HG03045 (cell line): ENCODE measurements around the gene LMX1A.

Experiments used
- ATAC-seq: cut with Tn5 transposase; IDR thresholded peaks from one replicate; pipeline ENCODE4 v1.9.1; 2021; ENCODE audit warnings: mild to moderate bottlenecking, moderate library complexity; ENCODE audit not compliant: unreplicated experiment

Gene LMX1A

DNA sequence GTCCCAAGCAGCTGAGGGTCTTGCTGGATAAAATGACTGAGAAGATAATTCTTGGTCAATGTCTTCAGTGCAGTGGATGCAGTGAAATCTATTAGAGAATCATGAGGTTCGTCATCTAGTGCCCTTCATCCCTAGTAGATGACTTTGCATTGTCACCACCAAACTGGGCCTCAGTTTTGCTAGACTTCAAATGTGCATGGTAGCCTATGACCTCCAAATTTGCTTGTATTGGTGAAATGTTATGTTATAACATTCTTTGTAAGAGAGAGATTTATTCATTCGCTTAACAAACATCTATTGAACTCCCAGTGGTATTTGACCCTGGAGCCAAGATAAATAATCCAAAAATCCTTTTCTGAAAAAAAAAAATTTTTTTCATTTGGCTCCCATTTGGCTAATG is 183.8 kb downstream of the LMX1A start:
- ATAC-seq = no peak

DNA sequence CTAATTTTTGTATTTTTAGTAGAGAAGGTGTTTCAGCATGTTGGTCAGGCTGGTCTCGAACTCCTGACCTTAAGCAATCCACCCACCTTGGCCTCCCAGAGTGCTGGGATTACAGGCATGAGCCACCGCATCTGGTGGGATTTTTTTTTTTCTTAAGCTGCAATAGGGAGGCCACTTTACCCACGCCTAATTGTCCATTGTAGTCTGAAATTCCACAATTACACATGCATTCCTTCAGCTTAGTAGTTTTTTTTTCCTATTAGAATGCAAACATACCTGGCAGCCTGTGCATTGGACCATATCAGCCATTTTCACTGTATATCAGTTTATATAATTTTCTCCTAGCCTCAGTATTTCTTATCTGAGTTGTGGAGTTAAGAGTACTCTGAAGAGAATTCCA is 186.8 kb downstream of the LMX1A start:
- ATAC-seq = no peak

DNA sequence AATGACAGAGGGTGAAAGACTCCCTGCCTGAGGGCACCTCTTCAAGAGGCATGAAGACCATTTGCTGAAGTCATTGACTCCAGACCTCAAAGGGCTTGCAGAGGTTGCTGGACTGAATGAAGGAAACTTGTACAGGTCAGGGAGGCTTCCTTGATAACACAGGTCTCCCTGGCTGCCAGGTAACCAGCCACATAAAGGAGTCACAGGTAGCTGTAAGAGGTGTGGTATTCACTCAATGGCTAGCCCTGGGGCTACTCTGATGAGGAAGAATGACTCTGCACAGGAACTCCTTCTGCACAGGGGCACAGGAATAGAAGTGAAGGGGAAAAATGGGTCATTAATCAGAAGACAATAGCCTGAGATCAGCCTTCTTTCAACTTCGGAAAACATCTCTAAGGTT is 187.5 kb downstream of the LMX1A start:
- ATAC-seq = no peak

DNA sequence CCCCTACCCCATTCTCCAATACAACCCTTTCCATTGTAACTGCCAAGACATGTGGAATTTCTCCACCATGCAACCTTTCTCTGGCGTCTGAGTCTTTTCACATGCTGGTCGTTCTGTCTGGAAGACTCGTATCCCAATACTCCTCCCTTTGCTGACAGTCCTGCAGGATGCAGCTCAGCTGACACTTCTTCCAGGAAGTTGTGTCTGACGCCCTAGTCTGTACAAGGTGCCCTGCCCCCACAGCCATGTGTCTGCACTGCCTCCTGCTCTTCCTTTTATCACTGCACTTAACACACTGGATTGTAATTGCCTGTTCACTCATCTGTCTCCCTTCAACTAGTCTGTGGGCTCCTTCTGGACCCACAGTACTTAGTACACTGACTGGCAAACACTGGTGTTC is 188.0 kb downstream of the LMX1A start:
- no peak for ATAC-seq

DNA sequence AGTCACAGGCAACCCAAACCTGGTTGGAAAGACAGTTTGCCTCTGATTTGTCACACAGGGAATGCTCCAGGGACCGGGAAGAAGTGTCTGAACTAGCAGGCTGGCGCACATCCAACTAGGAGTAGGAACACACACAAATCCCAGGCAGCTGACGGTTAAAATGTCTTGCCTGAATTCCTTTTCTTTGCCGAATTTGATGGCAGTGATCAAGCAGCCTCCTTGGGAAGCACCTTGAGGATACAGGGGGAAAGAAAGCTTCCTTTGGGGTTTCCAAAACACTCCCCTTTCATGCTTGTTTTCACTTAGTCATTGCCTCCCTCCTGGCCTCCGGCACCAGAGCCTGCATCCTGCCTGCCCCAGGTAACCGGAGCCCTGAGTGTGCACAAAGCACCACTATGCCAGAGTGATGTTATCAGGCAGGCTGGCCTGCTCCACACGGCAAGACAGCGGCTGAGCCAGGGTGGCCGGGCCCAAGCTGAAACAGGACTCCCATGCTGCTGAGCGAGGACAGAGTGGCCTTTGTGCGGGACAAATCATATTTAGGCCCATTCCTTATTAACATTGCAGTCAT is 193.8 kb downstream of the LMX1A start:
- no peak for ATAC-seq

DNA sequence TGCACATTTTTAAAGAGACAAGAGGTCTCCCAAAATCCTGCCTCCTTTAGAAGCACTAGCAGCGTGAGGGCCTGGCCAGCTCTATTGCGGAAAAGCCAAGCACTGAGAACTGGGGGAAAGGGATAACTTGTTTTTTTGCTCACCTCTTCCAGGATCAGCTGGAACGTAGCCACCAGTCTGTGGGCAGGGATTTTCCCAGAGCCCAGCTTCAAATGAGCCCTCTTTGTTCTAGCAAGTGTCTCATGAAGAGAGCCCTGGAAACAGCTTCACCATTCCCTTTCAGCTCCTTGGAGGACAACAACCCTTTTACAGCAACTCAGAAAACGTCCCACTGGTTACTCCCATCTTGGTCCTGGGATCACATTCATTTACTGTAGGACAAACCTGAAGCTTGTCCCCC is 195.4 kb downstream of the LMX1A start:
- ATAC-seq = no peak

DNA sequence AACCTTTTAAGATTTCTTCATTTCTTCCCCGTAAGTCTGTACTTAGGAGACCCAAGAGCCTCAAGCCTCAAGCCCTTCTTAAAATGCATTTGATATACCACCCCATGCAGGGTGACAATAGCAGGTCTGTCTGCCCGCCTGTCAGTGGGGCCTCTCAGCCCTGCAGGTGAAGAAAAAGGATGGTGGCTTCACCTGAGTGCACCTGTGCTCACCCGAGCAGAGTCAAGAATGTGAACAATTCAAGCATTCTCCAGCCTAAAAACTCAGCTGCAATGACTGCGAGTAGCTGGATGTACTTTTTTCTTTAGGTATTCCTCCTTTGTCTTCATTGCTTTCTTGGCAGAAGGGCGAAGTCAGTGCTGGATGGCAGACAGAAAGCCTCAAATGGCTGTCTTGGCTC is 203.3 kb downstream of the LMX1A start:
- ATAC-seq = no peak

DNA sequence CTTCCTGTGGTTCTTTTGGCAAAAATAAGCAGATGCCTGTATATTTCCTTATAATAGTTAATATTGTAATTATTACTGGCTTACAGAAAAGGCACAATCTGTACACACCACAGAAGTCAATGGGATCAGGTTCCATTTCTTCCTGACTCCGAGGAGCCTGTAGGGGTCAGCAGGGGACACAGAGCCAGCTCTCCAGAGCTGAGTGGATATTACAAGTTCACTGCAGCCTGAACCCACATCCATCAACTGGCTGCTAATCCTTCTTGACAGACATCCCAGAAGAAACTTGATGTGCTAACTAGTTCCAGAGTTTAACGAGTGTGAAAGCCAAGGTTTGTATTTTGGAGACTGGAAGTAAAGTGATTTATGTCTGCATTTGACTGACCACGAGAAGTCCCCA is 203.8 kb downstream of the LMX1A start:
- no peak for ATAC-seq

DNA sequence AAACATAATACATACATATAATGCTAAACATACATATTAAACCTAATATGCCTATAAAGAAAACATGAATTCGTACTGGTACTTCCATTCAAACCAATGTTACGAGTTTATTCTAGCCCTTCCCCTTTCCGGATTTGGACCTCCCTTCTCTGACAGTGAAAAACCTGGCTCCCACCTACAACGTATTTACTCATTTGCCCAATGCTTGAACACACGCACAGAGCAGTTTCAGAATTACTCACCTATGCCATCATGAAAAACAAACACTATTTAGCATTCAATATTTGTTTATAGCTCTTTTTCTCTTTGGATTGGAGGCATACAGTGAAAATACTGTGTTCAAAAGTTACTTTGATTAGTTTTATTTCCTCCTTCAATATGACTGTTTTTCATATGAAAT is 204.4 kb downstream of the LMX1A start:
- no peak for ATAC-seq
